OCI-LY7 (cell line): ENCODE measurements around the gene PLTP. TPM values are rescaled to one million over a fixed set of nuclear protein-coding genes. Genes with fewer than 3 reads are reported as not detected.

Experiments
- BruUV-seq: library from RNA; stranded (reverse); fragments of 400-500 nt; replicated peaks from 2 replicates; lab custom pipeline; 2021; lab: Mats Ljungman, UMichigan
- CTCF ChIA-PET: fragments of 300-600 bp; sonication (Branson Sonifier 250); formaldehyde crosslinking; loops from one replicate; lab custom pipeline; 2022; ENCODE audit warnings: antibody characterized with exemption; ENCODE audit not compliant: unreplicated experiment; lab: Charles Lee
- POLR2A ChIA-PET: fragments of 300-600 bp; sonication (Branson Sonifier 250); formaldehyde crosslinking; loops from one replicate; lab custom pipeline; 2022; ENCODE audit warnings: antibody characterized with exemption; lab: Charles Lee
- DNase-seq: peaks from one replicate; pipeline ENCODE4 v3.0.0-alpha.2; 2015; ENCODE audit warnings: low spot score
- H2AFZ ChIP-seq: fragments of 200-600 bp; sonication (generic), shearing (Covaris generic); 2 replicates; pipeline ENCODE4 v1.6.1; 2014; ENCODE audit warnings: mild to moderate bottlenecking, antibody characterized with exemption, low read length, moderate library complexity
- H3K27ac ChIP-seq: fragments of 200-600 bp; sonication (generic); 2 replicates; pipeline ENCODE4 v1.5.1; 2014; ENCODE audit warnings: mixed run types, low read depth, mild to moderate bottlenecking, moderate library complexity, low read length, inconsistent platforms; ENCODE audit not compliant: poor library complexity, severe bottlenecking
- H3K36me3 ChIP-seq: fragments of 200-600 bp; sonication (generic); 2 replicates; pipeline ENCODE4 v1.6.1; 2014; ENCODE audit warnings: mild to moderate bottlenecking, antibody characterized with exemption, low read length, moderate library complexity, mixed read lengths; ENCODE audit not compliant: insufficient read depth
- H3K4me1 ChIP-seq: fragments of 200-600 bp; sonication (generic); 2 replicates; pipeline ENCODE4 v1.5.1; 2014; ENCODE audit warnings: mild to moderate bottlenecking, low read length; ENCODE audit not compliant: insufficient read depth, poor library complexity, severe bottlenecking
- H3K4me2 ChIP-seq: fragments of 200-600 bp; sonication (generic); 2 replicates; pipeline ENCODE4 v1.6.1; 2014; ENCODE audit warnings: mild to moderate bottlenecking, low read length
- H3K4me3 ChIP-seq: fragments of 200-600 bp; sonication (generic); 2 replicates; pipeline ENCODE4 v1.5.1; 2014; ENCODE audit warnings: mild to moderate bottlenecking, low read depth, low read length; ENCODE audit not compliant: poor library complexity, severe bottlenecking
- H3K79me2 ChIP-seq: fragments of 200-600 bp; sonication (generic); 2 replicates; pipeline ENCODE4 v1.6.1; 2016; ENCODE audit warnings: low read depth, mild to moderate bottlenecking, low read length, moderate library complexity, mixed read lengths; ENCODE audit not compliant: insufficient read depth
- H3K9me2 ChIP-seq: fragments of 200-600 bp; sonication (generic); 2 replicates; pipeline ENCODE4 v1.6.1; 2016; ENCODE audit warnings: mild to moderate bottlenecking, low read length, mixed read lengths; ENCODE audit not compliant: insufficient read depth
- H3K9me3 ChIP-seq: fragments of 200-600 bp; sonication (generic); 2 replicates; pipeline ENCODE4 v1.6.1; 2014; ENCODE audit warnings: mild to moderate bottlenecking, mixed run types, low read length, mixed read lengths
- H4K20me1 ChIP-seq: fragments of 200-600 bp; sonication (generic); 2 replicates; pipeline ENCODE4 v1.6.1; 2014; ENCODE audit warnings: mild to moderate bottlenecking, antibody characterized with exemption, low read length, moderate library complexity, mixed read lengths; ENCODE audit not compliant: insufficient read depth
- EZH2phosphoT487 ChIP-seq: fragments of 200-600 bp; sonication (generic); IDR thresholded peaks from 2 replicates; pipeline ENCODE4 v1.6.1; 2018; ENCODE audit warnings: low read depth, borderline replicate concordance, mild to moderate bottlenecking, mixed run types, antibody characterized with exemption, low read length, moderate library complexity, mixed read lengths
- intact Hi-C: fragments of 100-400 bp; cut with micrococcal nuclease; formaldehyde crosslinking; loops from one replicate; pipeline ENCODE4 v1.10.0; 2022; ENCODE audit not compliant: unreplicated experiment
- total RNA-seq, 2 experiments: library from RNA; depleted of rRNA in 1 of 2; stranded (reverse); fragments of >200 nt in 1 of 2; shearing (Covaris generic) in 1 of 2; gene quantifications; 2 replicates each; pipeline ENCODE4 v1.2.3, GENCODE V29; 2014 to 2022
- TF ChIP-seq, protein P1 (sequence below): fragments of 200-600 bp; sonication (generic); conservative IDR thresholded peaks from 2 replicates; pipeline ENCODE4 v1.5.1; 2014; ENCODE audit warnings: mild to moderate bottlenecking, antibody characterized with exemption, low read length, moderate library complexity, mixed read lengths

The PLTP gene
- total RNA-seq, 2 experiments from 2014 or later, result 12.7 to 17.1 TPM

DNA sequence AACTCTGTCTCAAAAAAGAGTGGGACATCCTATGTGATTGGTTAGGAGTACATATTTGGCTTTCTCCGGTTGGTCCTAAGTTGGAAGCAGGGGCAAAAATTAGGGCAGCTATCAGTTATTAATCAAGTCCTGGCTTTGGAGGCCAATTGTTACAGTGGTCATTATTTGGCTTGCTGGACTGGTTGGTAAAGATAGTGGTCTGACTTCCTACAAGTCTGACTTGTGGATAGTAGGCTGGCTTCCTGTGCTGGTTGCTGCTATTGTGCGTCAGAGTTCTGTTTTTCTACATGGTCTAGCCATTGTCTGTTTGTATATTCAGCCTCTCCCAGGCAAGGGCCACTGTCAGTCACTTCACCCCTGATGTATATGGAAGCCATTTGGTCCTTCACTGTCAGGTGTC, 61.7 kb downstream of the PLTP start:
- H3K4me1 ChIP-seq, result no peaks in the 10 kb centered on the region
- no TSS peak for BruUV-seq
- no peak overlapping the region for H3K4me3 ChIP-seq
- intact Hi-C loops, result no loop called here
- H3K9me3 ChIP-seq, result no peaks in the 10 kb centered on the region
- TF ChIP-seq EZH2phosphoT487, result no peak
- TF ChIP-seq, protein P1, sequence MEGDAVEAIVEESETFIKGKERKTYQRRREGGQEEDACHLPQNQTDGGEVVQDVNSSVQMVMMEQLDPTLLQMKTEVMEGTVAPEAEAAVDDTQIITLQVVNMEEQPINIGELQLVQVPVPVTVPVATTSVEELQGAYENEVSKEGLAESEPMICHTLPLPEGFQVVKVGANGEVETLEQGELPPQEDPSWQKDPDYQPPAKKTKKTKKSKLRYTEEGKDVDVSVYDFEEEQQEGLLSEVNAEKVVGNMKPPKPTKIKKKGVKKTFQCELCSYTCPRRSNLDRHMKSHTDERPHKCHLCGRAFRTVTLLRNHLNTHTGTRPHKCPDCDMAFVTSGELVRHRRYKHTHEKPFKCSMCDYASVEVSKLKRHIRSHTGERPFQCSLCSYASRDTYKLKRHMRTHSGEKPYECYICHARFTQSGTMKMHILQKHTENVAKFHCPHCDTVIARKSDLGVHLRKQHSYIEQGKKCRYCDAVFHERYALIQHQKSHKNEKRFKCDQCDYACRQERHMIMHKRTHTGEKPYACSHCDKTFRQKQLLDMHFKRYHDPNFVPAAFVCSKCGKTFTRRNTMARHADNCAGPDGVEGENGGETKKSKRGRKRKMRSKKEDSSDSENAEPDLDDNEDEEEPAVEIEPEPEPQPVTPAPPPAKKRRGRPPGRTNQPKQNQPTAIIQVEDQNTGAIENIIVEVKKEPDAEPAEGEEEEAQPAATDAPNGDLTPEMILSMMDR, result no peak
- ChIA-PET POLR2A (interaction anchor here (0.6 to 0.9 kb wide), 2 partner anchors 47 to 60 kb away, joined by 3 to 5 read pairs; no protein-coding TSS in a partner anchor), CTCF (no interaction called here)
- H4K20me1 ChIP-seq, result no peaks in the 10 kb centered on the region
- no peaks in the 10 kb centered on the region for H3K9me2 ChIP-seq
- peaks cover 6% of the 10 kb centered on the region; the same call in 1 of the 2 replicates for H3K36me3 ChIP-seq
- DNase-seq, result no peak
- H3K79me2 ChIP-seq, result no peaks in the 10 kb centered on the region
- H2AFZ ChIP-seq, result no peak overlapping the region
- H3K27ac ChIP-seq, result no peak overlapping the region
- H3K4me2 ChIP-seq, result no peak overlapping the region

DNA sequence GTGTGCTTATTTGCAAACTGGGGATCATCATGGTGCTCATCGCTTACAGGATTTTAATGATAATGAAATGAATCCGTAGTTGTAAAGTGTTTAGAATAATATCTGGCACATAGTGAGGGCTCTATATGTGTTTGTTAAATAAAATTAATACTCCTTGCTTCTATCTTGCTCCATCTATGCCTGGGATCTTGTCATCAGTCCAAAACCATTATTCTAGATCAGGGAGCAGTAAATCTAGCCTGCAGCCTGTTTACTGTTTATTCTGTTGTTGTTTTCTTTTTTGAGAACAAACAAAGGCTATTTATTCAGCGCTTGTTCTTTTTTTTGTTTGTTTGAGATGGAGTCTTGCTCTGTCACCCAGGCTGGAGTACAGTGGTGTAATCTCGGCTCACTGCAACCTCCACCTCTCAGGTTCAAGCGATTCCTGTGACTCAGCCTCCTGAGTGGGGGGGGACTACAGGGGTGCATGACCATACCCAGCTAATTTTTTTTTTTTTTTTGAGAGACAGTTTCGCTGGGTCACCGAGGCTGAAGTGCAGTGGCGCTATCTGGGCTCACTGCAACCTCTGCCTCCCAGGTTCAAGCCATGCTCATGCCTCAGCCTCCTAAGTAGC, 62.9 kb downstream of the PLTP start:
- H2AFZ ChIP-seq, result no peak overlapping the region
- no peak for DNase-seq
- peaks cover 13% of the 10 kb centered on the region; the same call in 1 of the 2 replicates for H3K36me3 ChIP-seq
- no peaks in the 10 kb centered on the region for H3K9me2 ChIP-seq
- no peaks in the 10 kb centered on the region for H3K9me3 ChIP-seq
- no TSS peak for BruUV-seq
- POLR2A ChIA-PET, result interaction anchor here (0.6 to 0.7 kb wide), 2 partner anchors 53 to 881 kb away, joined by 3 read pairs; no protein-coding TSS in a partner anchor
- H4K20me1 ChIP-seq, result no peaks in the 10 kb centered on the region
- H3K79me2 ChIP-seq, result no peaks in the 10 kb centered on the region
- H3K27ac ChIP-seq, result no peak overlapping the region
- intact Hi-C loops, result no loop called here
- no peaks in the 10 kb centered on the region for H3K4me1 ChIP-seq
- TF ChIP-seq, protein P1, result no peak
- no peak for TF ChIP-seq EZH2phosphoT487
- CTCF ChIA-PET, result no interaction called here
- H3K4me2 ChIP-seq, result no peak overlapping the region
- H3K4me3 ChIP-seq, result no peak overlapping the region

Other genes with a start within 250 kb of the PLTP start
- not detected in 2 replicates for gene WFDC11, start 241.9 kb downstream of the PLTP start, total RNA-seq (2014; rRNA removed; shearing (Covaris generic))
- gene WFDC11, start 241.9 kb downstream of the PLTP start, total RNA-seq (2022), result not detected in 2 replicates
- gene WFDC13, start 210.1 kb downstream of the PLTP start, total RNA-seq (2014; rRNA removed; shearing (Covaris generic)), result not detected in 2 replicates
- not detected in 2 replicates for gene WFDC13, start 210.1 kb downstream of the PLTP start, total RNA-seq (2022)
- not detected in 2 replicates for gene WFDC10B, start 207.1 kb downstream of the PLTP start, total RNA-seq (2014; rRNA removed; shearing (Covaris generic))
- gene WFDC10B, start 207.1 kb downstream of the PLTP start, total RNA-seq (2022), result not detected in 2 replicates
- not detected in 2 replicates for gene SPINT4, start 189.8 kb downstream of the PLTP start, total RNA-seq (2014; rRNA removed; shearing (Covaris generic))
- gene SPINT4, start 189.8 kb downstream of the PLTP start, total RNA-seq (2022), result not detected in 2 replicates
- gene WFDC3, start 120.3 kb downstream of the PLTP start, total RNA-seq (2014; rRNA removed; shearing (Covaris generic)), result not detected in 2 replicates
- gene WFDC3, start 120.3 kb downstream of the PLTP start, total RNA-seq (2022), result not detected in 2 replicates
- gene DNTTIP1, start 120.2 kb downstream of the PLTP start, total RNA-seq (2014; rRNA removed; shearing (Covaris generic)), result 25.8 and 30.5 TPM in 2 replicates
- gene DNTTIP1, start 120.2 kb downstream of the PLTP start, total RNA-seq (2022), result 38.7 and 38.8 TPM in 2 replicates
- gene UBE2C, start 99.5 kb downstream of the PLTP start, total RNA-seq (2014; rRNA removed; shearing (Covaris generic)), result 225 and 269 TPM in 2 replicates
- gene UBE2C, start 99.5 kb downstream of the PLTP start, total RNA-seq (2022), result 222 and 255 TPM in 2 replicates
- gene TNNC2, start 84.8 kb downstream of the PLTP start, total RNA-seq (2014; rRNA removed; shearing (Covaris generic)), result not detected in 2 replicates
- gene TNNC2, start 84.8 kb downstream of the PLTP start, total RNA-seq (2022), result not detected in 2 replicates
- 0.49 and 0.79 TPM in 2 replicates for gene SNX21, start 78.4 kb downstream of the PLTP start, total RNA-seq (2014; rRNA removed; shearing (Covaris generic))
- gene SNX21, start 78.4 kb downstream of the PLTP start, total RNA-seq (2022), result 0.49 and 1.1 TPM in 2 replicates
- 37.1 and 44.6 TPM in 2 replicates for gene ACOT8, start 54.8 kb downstream of the PLTP start, total RNA-seq (2014; rRNA removed; shearing (Covaris generic))
- gene ACOT8, start 54.8 kb downstream of the PLTP start, total RNA-seq (2022), result 28.0 and 28.2 TPM in 2 replicates
- 5.7 and 12.0 TPM in 2 replicates for gene ZSWIM3, start 54.5 kb downstream of the PLTP start, total RNA-seq (2014; rRNA removed; shearing (Covaris generic))
- 6.0 and 6.8 TPM in 2 replicates for gene ZSWIM3, start 54.5 kb downstream of the PLTP start, total RNA-seq (2022)
- 10.9 and 19.2 TPM in 2 replicates for gene ZSWIM1, start 30.9 kb downstream of the PLTP start, total RNA-seq (2014; rRNA removed; shearing (Covaris generic))
- 12.7 and 13.9 TPM in 2 replicates for gene ZSWIM1, start 30.9 kb downstream of the PLTP start, total RNA-seq (2022)
- 5.8 and 6.1 TPM in 2 replicates for gene SPATA25, start 24.5 kb downstream of the PLTP start, total RNA-seq (2014; rRNA removed; shearing (Covaris generic))
- 5.8 and 5.9 TPM in 2 replicates for gene SPATA25, start 24.5 kb downstream of the PLTP start, total RNA-seq (2022)
- 6.0 and 10.7 TPM in 2 replicates for gene NEURL2, start 20.9 kb downstream of the PLTP start, total RNA-seq (2014; rRNA removed; shearing (Covaris generic))
- 6.2 and 9.9 TPM in 2 replicates for gene NEURL2, start 20.9 kb downstream of the PLTP start, total RNA-seq (2022)
- 27.1 and 33.1 TPM in 2 replicates for gene CTSA, start 20.8 kb downstream of the PLTP start, total RNA-seq (2014; rRNA removed; shearing (Covaris generic))
- 36.4 and 36.7 TPM in 2 replicates for gene CTSA, start 20.8 kb downstream of the PLTP start, total RNA-seq (2022)
- gene PCIF1, start 22.5 kb upstream of the PLTP start, total RNA-seq (2014; rRNA removed; shearing (Covaris generic)), result 16.7 and 21.2 TPM in 2 replicates
- gene PCIF1, start 22.5 kb upstream of the PLTP start, total RNA-seq (2022), result 40.6 and 50.3 TPM in 2 replicates
- gene ZNF335, start 60.0 kb upstream of the PLTP start, total RNA-seq (2014; rRNA removed; shearing (Covaris generic)), result 15.0 and 21.0 TPM in 2 replicates
- gene ZNF335, start 60.0 kb upstream of the PLTP start, total RNA-seq (2022), result 28.4 and 30.5 TPM in 2 replicates
- not detected in 2 replicates for gene MMP9, start 96.8 kb upstream of the PLTP start, total RNA-seq (2014; rRNA removed; shearing (Covaris generic))
- not detected in 2 replicates for gene MMP9, start 96.8 kb upstream of the PLTP start, total RNA-seq (2022)
- 0.18 and 3.8 TPM in 2 replicates for gene SLC12A5, start 117.1 kb upstream of the PLTP start, total RNA-seq (2014; rRNA removed; shearing (Covaris generic))
- gene SLC12A5, start 117.1 kb upstream of the PLTP start, total RNA-seq (2022), result 10.3 and 11.0 TPM in 2 replicates
- 21.8 and 23.4 TPM in 2 replicates for gene NCOA5, start 177.8 kb upstream of the PLTP start, total RNA-seq (2014; rRNA removed; shearing (Covaris generic))
- gene NCOA5, start 177.8 kb upstream of the PLTP start, total RNA-seq (2022), result 29.1 and 33.7 TPM in 2 replicates
- gene CD40, start 206.2 kb upstream of the PLTP start, total RNA-seq (2014; rRNA removed; shearing (Covaris generic)), result 23.0 and 34.7 TPM in 2 replicates
- 64.2 and 71.6 TPM in 2 replicates for gene CD40, start 206.2 kb upstream of the PLTP start, total RNA-seq (2022)